HL-60 (cell line): ENCODE data around the gene TMEM95.
A peak's percentile ranks its signal among the peaks of the same experiment; 100 is the strongest.

ENCODE experiments used
- DNase-seq, 2 experiments: peaks; one replicate each; pipeline ENCODE4 v3.0.0-alpha.2; 2010 to 2020; ENCODE audit warnings: low read depth in 1 of 2, low spot score in 1 of 2
- H3K27ac ChIP-seq: fragments of 250-450 bp; sonication (Bioruptor Pico); replicated peaks from 2 replicates; pipeline ENCODE4 v1.5.1; 2020; ENCODE audit warnings: mild to moderate bottlenecking, moderate library complexity
- H3K27me3 ChIP-seq: fragments of 250-450 bp; sonication (Bioruptor Pico); 2 replicates; pipeline ENCODE4 v1.5.1; 2021; ENCODE audit warnings: mild to moderate bottlenecking, moderate library complexity; ENCODE audit not compliant: insufficient read depth, poor library complexity, severe bottlenecking
- H3K4me3 ChIP-seq: replicated peaks from 2 replicates; pipeline ENCODE4 v1.5.1; 2011; ENCODE audit warnings: mild to moderate bottlenecking, control low read depth, low read length; ENCODE audit not compliant: insufficient read depth
- GABPA ChIP-seq: IDR thresholded peaks from 2 replicates; pipeline ENCODE4 v1.6.1; 2012; ENCODE audit warnings: low read depth
- POLR2AphosphoS5 ChIP-seq: IDR thresholded peaks from 2 replicates; pipeline ENCODE4 v1.6.1; 2012; ENCODE audit warnings: low read depth
- SPI1 ChIP-seq: IDR thresholded peaks from 2 replicates; pipeline ENCODE4 v1.6.1; 2012; ENCODE audit warnings: low read depth, mild to moderate bottlenecking, borderline replicate concordance
- TF ChIP-seq, protein P1 (sequence below): IDR thresholded peaks from one replicate; pipeline ENCODE4 v1.5.1; 2011; ENCODE audit warnings: low read length, control low read depth, inconsistent platforms; ENCODE audit not compliant: insufficient read depth
- TF ChIP-seq, protein P2 (sequence below): IDR thresholded peaks from 2 replicates; pipeline ENCODE4 v1.6.1; 2012; ENCODE audit warnings: low read depth; ENCODE audit not compliant: insufficient replicate concordance

The TMEM95 gene

GRCh38 chr17:7356072-7356549, 1.2 kb downstream of the TMEM95 start:
- no peak overlapping the region for H3K4me3 ChIP-seq
- H3K27me3 ChIP-seq: no peaks in the 10 kb centered on the region
- H3K27ac ChIP-seq: no peak overlapping the region
- peak; percentile 65 to 73 for DNase-seq
- no peak for TF ChIP-seq POLR2AphosphoS5
- TF ChIP-seq, protein P1, sequence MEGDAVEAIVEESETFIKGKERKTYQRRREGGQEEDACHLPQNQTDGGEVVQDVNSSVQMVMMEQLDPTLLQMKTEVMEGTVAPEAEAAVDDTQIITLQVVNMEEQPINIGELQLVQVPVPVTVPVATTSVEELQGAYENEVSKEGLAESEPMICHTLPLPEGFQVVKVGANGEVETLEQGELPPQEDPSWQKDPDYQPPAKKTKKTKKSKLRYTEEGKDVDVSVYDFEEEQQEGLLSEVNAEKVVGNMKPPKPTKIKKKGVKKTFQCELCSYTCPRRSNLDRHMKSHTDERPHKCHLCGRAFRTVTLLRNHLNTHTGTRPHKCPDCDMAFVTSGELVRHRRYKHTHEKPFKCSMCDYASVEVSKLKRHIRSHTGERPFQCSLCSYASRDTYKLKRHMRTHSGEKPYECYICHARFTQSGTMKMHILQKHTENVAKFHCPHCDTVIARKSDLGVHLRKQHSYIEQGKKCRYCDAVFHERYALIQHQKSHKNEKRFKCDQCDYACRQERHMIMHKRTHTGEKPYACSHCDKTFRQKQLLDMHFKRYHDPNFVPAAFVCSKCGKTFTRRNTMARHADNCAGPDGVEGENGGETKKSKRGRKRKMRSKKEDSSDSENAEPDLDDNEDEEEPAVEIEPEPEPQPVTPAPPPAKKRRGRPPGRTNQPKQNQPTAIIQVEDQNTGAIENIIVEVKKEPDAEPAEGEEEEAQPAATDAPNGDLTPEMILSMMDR: peak; percentile 62

DNA sequence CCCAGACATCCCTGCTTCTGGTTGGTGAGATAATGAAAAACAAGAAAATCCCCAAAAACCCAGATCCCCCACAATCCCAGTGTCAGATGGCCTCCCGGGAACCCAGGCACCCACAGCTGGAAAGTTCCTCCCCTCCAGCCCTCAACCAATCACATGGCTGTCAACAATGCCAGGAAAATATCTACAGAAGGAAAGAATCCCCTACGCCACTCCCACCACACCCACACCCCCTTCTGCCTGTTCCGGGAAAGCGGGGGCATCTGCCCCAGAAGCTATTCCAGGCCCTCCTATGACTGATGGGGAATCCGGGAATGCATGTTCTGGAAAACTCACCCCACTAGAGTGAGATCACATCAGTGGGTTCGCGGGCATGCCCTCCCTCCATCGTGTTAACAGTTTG, 1.8 kb downstream of the TMEM95 start:
- TF ChIP-seq, protein P2, sequence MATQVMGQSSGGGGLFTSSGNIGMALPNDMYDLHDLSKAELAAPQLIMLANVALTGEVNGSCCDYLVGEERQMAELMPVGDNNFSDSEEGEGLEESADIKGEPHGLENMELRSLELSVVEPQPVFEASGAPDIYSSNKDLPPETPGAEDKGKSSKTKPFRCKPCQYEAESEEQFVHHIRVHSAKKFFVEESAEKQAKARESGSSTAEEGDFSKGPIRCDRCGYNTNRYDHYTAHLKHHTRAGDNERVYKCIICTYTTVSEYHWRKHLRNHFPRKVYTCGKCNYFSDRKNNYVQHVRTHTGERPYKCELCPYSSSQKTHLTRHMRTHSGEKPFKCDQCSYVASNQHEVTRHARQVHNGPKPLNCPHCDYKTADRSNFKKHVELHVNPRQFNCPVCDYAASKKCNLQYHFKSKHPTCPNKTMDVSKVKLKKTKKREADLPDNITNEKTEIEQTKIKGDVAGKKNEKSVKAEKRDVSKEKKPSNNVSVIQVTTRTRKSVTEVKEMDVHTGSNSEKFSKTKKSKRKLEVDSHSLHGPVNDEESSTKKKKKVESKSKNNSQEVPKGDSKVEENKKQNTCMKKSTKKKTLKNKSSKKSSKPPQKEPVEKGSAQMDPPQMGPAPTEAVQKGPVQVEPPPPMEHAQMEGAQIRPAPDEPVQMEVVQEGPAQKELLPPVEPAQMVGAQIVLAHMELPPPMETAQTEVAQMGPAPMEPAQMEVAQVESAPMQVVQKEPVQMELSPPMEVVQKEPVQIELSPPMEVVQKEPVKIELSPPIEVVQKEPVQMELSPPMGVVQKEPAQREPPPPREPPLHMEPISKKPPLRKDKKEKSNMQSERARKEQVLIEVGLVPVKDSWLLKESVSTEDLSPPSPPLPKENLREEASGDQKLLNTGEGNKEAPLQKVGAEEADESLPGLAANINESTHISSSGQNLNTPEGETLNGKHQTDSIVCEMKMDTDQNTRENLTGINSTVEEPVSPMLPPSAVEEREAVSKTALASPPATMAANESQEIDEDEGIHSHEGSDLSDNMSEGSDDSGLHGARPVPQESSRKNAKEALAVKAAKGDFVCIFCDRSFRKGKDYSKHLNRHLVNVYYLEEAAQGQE: no peak
- TF ChIP-seq, protein P1: no peak
- TF ChIP-seq SPI1 (no peak), POLR2AphosphoS5 (no peak), GABPA (no peak)

DNA sequence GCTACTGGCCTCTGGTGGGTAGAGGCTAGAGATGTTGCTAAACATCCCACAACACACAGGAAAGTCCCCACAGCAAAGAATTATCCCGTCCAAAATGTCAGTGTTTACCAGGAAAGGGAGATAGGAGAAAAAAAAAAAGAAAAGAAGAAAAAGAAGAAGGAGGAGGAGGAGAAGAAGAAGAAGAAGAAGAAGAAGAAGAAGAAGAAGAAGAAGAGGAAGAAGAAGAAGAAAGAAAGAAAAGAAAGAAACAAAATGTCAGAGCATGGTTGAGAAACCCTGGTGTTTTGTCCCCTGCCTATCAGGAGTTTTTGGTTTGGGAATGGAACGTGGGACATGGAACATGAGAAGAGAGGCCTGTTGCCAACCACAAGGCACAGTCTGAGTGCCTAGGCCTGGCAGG, 2.4 kb downstream of the TMEM95 start:
- H3K27me3 ChIP-seq: no peaks in the 10 kb centered on the region
- H3K4me3 ChIP-seq: no peak overlapping the region
- DNase-seq: no peak
- no peak overlapping the region for H3K27ac ChIP-seq
- TF ChIP-seq GABPA (no peak), POLR2AphosphoS5 (no peak), SPI1 (no peak)
- TF ChIP-seq, protein P1: no peak
- TF ChIP-seq, protein P2: no peak

More for the DNA sequence above, 1.8 kb downstream of the TMEM95 start:
- no peaks in the 10 kb centered on the region for H3K27me3 ChIP-seq
- no peak overlapping the region for H3K27ac ChIP-seq
- no peak overlapping the region for H3K4me3 ChIP-seq
- no peak for DNase-seq

GRCh38 chr17:7361906-7362305, 7.0 kb downstream of the TMEM95 start:
- Histone ChIP-seq H3K4me3 (no peak overlapping the region), H3K27ac (no peak overlapping the region), H3K27me3 (no peaks in the 10 kb centered on the region)
- TF ChIP-seq GABPA: no peak
- no peak for TF ChIP-seq SPI1
- TF ChIP-seq, protein P2: no peak
- no peak for TF ChIP-seq POLR2AphosphoS5
- TF ChIP-seq, protein P1: no peak
- no peak for DNase-seq
